Thyroid gland (tissue), 4 donors: ENCODE data around the gene ABCG1.

Experiments used
- POLR2A ChIP-seq, 2 donors: fragments of 450-650 bp; IDR thresholded peaks; one replicate each; pipeline ENCODE4 v1.6.1; 2017; ENCODE audit warnings: antibody characterized with exemption in 2 of 2, mild to moderate bottlenecking in 2 of 2, moderate library complexity in 1 of 2
- TF ChIP-seq, protein P1 (sequence below), 6 experiments: fragments of 200-600 bp in 3 of 6; fragments of 450-650 bp in 3 of 6; sonication (generic) in 3 of 6; IDR thresholded peaks; one replicate each; pipeline ENCODE4 v1.5.1; 2016 to 2019; ENCODE audit warnings: antibody characterized with exemption in 6 of 6, mild to moderate bottlenecking in 2 of 6, inconsistent platforms in 1 of 6, moderate library complexity in 1 of 6

DNA sequence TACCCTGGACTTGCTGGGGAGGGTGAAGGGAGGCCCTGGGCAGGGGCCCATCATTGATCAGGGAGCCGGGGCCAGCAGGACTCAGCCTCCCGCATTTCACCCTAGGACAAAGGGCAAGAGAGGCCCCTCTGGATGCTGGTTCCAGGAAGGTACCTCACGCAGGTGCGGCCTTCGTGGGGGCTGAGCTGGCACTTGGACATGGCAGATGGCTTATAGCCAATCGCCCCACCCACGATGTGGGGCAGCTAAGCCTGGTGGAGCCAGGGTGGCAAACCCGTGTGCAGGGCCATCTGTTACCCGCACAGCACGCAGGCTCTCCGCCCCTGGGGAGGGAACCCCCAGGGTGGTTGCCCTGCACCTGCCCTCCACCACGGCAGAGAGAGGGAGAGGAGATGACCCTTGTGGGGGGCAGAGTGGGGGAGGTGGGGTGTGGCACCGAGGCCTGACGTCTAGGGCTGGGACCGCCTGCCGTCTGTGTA lies 93.7 kb downstream of the ABCG1 start:
- TF ChIP-seq, protein P1, sequence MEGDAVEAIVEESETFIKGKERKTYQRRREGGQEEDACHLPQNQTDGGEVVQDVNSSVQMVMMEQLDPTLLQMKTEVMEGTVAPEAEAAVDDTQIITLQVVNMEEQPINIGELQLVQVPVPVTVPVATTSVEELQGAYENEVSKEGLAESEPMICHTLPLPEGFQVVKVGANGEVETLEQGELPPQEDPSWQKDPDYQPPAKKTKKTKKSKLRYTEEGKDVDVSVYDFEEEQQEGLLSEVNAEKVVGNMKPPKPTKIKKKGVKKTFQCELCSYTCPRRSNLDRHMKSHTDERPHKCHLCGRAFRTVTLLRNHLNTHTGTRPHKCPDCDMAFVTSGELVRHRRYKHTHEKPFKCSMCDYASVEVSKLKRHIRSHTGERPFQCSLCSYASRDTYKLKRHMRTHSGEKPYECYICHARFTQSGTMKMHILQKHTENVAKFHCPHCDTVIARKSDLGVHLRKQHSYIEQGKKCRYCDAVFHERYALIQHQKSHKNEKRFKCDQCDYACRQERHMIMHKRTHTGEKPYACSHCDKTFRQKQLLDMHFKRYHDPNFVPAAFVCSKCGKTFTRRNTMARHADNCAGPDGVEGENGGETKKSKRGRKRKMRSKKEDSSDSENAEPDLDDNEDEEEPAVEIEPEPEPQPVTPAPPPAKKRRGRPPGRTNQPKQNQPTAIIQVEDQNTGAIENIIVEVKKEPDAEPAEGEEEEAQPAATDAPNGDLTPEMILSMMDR (IDR thresholded peaks at IDR 0.05) = no peak
- TF ChIP-seq POLR2A (IDR thresholded peaks at IDR 0.05) = no peak
